Measurements from ENCODE around the gene FGD5. TPM values are rescaled to one million over a fixed set of nuclear protein-coding genes. Genes with fewer than 3 reads are reported as not detected.

The FGD5 gene
- total and polyA plus RNA-seq, 9 of the 15 experiments (the other 6 are each of a cell fraction or from before 2014, with no cell fraction given), result 0.18 TPM; not detected in 8

DNA sequence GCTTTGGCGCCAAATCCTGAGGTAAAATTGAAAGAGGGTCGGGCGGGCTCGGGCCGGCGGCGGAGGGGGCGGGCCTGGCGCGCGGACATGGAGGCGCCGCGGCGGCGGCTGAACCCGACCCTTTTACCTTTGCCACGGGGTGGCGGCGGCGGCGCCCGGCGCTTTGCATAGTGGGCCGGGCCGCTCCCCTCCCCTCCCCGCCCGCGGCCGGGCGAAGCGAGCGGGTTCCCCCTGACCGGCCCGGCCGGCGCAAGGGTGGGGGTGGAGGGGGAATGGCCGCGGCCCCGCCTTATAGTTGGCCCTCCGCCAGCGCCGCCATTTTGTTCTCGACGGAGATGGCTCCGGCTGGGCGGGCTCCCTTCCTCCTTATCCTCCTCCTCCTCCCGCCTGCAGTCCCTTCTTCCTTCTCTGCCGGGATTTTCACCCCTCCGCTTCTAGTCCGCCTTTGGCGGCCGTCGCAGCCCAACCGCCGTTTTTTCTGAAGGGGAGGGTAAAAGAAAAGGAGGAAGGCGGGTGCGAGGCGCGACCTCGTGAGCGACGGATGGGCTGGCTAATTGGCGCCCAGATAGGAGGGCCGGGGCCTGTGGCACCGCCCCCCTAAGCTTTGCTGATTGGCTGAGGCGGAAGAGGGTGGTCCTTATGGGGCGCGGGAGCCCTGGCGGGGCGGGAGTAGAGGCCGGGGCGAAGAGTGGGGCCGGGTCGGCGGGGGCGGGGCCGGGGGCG, 129.3 kb downstream of the FGD5 start (continued):
- TF ChIP-seq, protein P1, sequence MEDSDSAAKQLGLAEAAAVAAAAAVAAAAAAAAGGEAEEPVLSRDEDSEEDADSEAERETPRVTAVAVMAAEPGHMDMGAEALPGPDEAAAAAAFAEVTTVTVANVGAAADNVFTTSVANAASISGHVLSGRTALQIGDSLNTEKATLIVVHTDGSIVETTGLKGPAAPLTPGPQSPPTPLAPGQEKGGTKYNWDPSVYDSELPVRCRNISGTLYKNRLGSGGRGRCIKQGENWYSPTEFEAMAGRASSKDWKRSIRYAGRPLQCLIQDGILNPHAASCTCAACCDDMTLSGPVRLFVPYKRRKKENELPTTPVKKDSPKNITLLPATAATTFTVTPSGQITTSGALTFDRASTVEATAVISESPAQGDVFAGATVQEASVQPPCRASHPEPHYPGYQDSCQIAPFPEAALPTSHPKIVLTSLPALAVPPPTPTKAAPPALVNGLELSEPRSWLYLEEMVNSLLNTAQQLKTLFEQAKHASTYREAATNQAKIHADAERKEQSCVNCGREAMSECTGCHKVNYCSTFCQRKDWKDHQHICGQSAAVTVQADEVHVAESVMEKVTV (CRISPR knock-in tag; IDR thresholded peaks at IDR 0.05), result no peak
- TF ChIP-seq ZNF77 (CRISPR knock-in tag; IDR thresholded peaks at IDR 0.05), result no peak
- TF ChIP-seq FOXA3 (CRISPR knock-in tag; conservative IDR thresholded peaks at IDR 0.05 in 1 of 2, IDR thresholded peaks at IDR 0.05 in 1 of 2), result no peak
- TF ChIP-seq XRCC5 (IDR thresholded peaks at IDR 0.05; ENCODE audit: low read depth, low read length), result peak; percentile 44; the same call in 1 of the 2 replicates
- TF ChIP-seq KLF1 (tag; IDR thresholded peaks at IDR 0.05), result peak; percentile 78
- TF ChIP-seq PHF20 (IDR thresholded peaks at IDR 0.05; ENCODE audit: partially characterized antibody), result no peak
- TF ChIP-seq, protein P2, sequence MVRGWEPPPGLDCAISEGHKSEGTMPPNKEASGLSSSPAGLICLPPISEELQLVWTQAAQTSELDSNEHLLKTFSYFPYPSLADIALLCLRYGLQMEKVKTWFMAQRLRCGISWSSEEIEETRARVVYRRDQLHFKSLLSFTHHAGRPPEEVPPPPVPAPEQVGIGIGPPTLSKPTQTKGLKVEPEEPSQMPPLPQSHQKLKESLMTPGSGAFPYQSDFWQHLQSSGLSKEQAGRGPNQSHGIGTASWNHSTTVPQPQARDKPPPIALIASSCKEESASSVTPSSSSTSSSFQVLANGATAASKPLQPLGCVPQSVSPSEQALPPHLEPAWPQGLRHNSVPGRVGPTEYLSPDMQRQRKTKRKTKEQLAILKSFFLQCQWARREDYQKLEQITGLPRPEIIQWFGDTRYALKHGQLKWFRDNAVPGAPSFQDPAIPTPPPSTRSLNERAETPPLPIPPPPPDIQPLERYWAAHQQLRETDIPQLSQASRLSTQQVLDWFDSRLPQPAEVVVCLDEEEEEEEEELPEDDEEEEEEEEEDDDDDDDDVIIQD (CRISPR knock-in tag; IDR thresholded peaks at IDR 0.05), result no peak
- TF ChIP-seq SMAD1 (IDR thresholded peaks at IDR 0.05; ENCODE audit: low read depth, low read length, partially characterized antibody), result peak; percentile 89
- TF ChIP-seq, protein P3, sequence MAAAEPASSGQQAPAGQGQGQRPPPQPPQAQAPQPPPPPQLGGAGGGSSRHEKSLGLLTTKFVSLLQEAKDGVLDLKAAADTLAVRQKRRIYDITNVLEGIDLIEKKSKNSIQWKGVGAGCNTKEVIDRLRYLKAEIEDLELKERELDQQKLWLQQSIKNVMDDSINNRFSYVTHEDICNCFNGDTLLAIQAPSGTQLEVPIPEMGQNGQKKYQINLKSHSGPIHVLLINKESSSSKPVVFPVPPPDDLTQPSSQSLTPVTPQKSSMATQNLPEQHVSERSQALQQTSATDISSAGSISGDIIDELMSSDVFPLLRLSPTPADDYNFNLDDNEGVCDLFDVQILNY (CRISPR knock-in tag; IDR thresholded peaks at IDR 0.05), result no peak
- TF ChIP-seq IFI16 (CRISPR knock-in tag; IDR thresholded peaks at IDR 0.05), result no peak
- TF ChIP-seq CBFA2T2 (conservative IDR thresholded peaks at IDR 0.05), result no peak
- TF ChIP-seq OTX1 (CRISPR knock-in tag; IDR thresholded peaks at IDR 0.05), result peak; percentile 83
- TF ChIP-seq, protein P4, sequence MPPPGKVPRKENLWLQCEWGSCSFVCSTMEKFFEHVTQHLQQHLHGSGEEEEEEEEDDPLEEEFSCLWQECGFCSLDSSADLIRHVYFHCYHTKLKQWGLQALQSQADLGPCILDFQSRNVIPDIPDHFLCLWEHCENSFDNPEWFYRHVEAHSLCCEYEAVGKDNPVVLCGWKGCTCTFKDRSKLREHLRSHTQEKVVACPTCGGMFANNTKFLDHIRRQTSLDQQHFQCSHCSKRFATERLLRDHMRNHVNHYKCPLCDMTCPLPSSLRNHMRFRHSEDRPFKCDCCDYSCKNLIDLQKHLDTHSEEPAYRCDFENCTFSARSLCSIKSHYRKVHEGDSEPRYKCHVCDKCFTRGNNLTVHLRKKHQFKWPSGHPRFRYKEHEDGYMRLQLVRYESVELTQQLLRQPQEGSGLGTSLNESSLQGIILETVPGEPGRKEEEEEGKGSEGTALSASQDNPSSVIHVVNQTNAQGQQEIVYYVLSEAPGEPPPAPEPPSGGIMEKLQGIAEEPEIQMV (tag; conservative IDR thresholded peaks at IDR 0.05; ENCODE audit: low read depth), result no peak
- TF ChIP-seq MEF2D (tag; conservative IDR thresholded peaks at IDR 0.05; ENCODE audit: low read depth), result no peak
- TF ChIP-seq ZNF766 (CRISPR knock-in tag; conservative IDR thresholded peaks at IDR 0.05), result no peak
- no peak for TF ChIP-seq DIDO1 (tag; IDR thresholded peaks at IDR 0.05; ENCODE audit: low read depth)
- no peak for TF ChIP-seq JUNB (CRISPR knock-in tag; conservative IDR thresholded peaks at IDR 0.05)
- no peak for TF ChIP-seq HMG20B (CRISPR knock-in tag; IDR thresholded peaks at IDR 0.05)
- TF ChIP-seq RNF2 (IDR thresholded peaks at IDR 0.05), result peak; percentile 68; the same call in 1 of the 2 replicates
- TF ChIP-seq MAFK (IDR thresholded peaks at IDR 0.05; ENCODE audit: low read length), result 0 out of 2 replicates have a peak, but pooled peaks have one; percentile 0
- no peak for TF ChIP-seq TEAD2 (tag; IDR thresholded peaks at IDR 0.05)
- no peak for TF ChIP-seq RBM34 (IDR thresholded peaks at IDR 0.05; ENCODE audit: borderline replicate concordance, insufficient read depth, low read length)
- TF ChIP-seq NCOR1 (IDR thresholded peaks at IDR 0.05), result no peak
- peak; percentile 42 for TF ChIP-seq JUND (IDR thresholded peaks at IDR 0.05; ENCODE audit: borderline replicate concordance, low read depth, low read length)
- TF ChIP-seq JUND (tag; IDR thresholded peaks at IDR 0.05; ENCODE audit: borderline replicate concordance, low read depth, low read length), result no peak; the same call in 2 of the 3 replicates

All from K562 (cell line).